H9 (cell line): ENCODE measurements around the gene MGST2. TPM values are rescaled to one million over a fixed set of nuclear protein-coding genes. Genes with fewer than 3 reads are reported as not detected.

Experiments
- DNase-seq: peaks from one replicate; pipeline ENCODE4 v3.0.0-alpha.2; 2017
- H2AFZ ChIP-seq: one replicate; pipeline ENCODE4 v1.6.1; 2013; ENCODE audit warnings: mild to moderate bottlenecking, low read length, control low read depth, moderate library complexity
- H2AK5ac ChIP-seq: 2 replicates; pipeline ENCODE4 v1.6.1; 2013; ENCODE audit warnings: low read length, control low read depth, mixed read lengths; ENCODE audit not compliant: insufficient read length
- H2BK120ac ChIP-seq: one replicate; pipeline ENCODE4 v1.6.1; 2013; ENCODE audit warnings: low read depth, mild to moderate bottlenecking, low read length, control low read depth, inconsistent platforms; ENCODE audit not compliant: poor library complexity, severe bottlenecking
- H2BK12ac ChIP-seq: 2 replicates; pipeline ENCODE4 v1.6.1; 2013; ENCODE audit warnings: low read length, control low read depth, mixed read lengths, low read depth; ENCODE audit not compliant: insufficient read length
- H2BK15ac ChIP-seq: 2 replicates; pipeline ENCODE4 v1.6.1; 2013; ENCODE audit warnings: low read depth, low read length, control low read depth
- H2BK20ac ChIP-seq: one replicate; pipeline ENCODE4 v1.6.1; 2013; ENCODE audit warnings: low read depth, mild to moderate bottlenecking, low read length, control low read depth, inconsistent platforms; ENCODE audit not compliant: poor library complexity, severe bottlenecking
- H2BK5ac ChIP-seq: 2 replicates; pipeline ENCODE4 v1.6.1; 2013; ENCODE audit warnings: low read length, control low read depth, mixed read lengths; ENCODE audit not compliant: insufficient read length
- H3K14ac ChIP-seq: 2 replicates; pipeline ENCODE4 v1.6.1; 2013; ENCODE audit warnings: low read length, control low read depth; ENCODE audit not compliant: insufficient read depth
- H3K18ac ChIP-seq: 2 replicates; pipeline ENCODE4 v1.6.1; 2013; ENCODE audit warnings: low read depth, mild to moderate bottlenecking, mixed read lengths, low read length, control low read depth; ENCODE audit not compliant: insufficient read length
- H3K23ac ChIP-seq: 2 replicates; pipeline ENCODE4 v1.6.1; 2013; ENCODE audit warnings: low read length, control low read depth, mixed read lengths, low read depth; ENCODE audit not compliant: insufficient read length
- H3K23me2 ChIP-seq: 2 replicates; pipeline ENCODE4 v1.6.1; 2013; ENCODE audit warnings: low read depth, mild to moderate bottlenecking, mixed read lengths, low read length, control low read depth; ENCODE audit not compliant: insufficient read length, poor library complexity, severe bottlenecking
- H3K27ac ChIP-seq: 2 replicates; pipeline ENCODE4 v1.5.1; 2013; ENCODE audit warnings: low read length, control low read depth, mixed read lengths, low read depth; ENCODE audit not compliant: insufficient read length
- H3K27me3 ChIP-seq: 2 replicates; pipeline ENCODE4 v1.6.1; 2013; ENCODE audit warnings: low read length, control low read depth, inconsistent platforms; ENCODE audit not compliant: insufficient read depth
- H3K4ac ChIP-seq: 2 replicates; pipeline ENCODE4 v1.6.1; 2013; ENCODE audit warnings: low read depth, mild to moderate bottlenecking, control low read depth, inconsistent platforms, low read length, moderate library complexity
- H3K4me1 ChIP-seq: 2 replicates; pipeline ENCODE4 v1.6.1; 2013; ENCODE audit warnings: low read length, control low read depth, inconsistent platforms; ENCODE audit not compliant: insufficient read depth
- H3K4me2 ChIP-seq: 2 replicates; pipeline ENCODE4 v1.6.1; 2013; ENCODE audit warnings: low read length, control low read depth, mixed read lengths; ENCODE audit not compliant: insufficient read length, insufficient read depth
- H3K56ac ChIP-seq: 2 replicates; pipeline ENCODE4 v1.6.1; 2013; ENCODE audit warnings: low read depth, mild to moderate bottlenecking, mixed read lengths, low read length, control low read depth; ENCODE audit not compliant: insufficient read length
- H3K79me1 ChIP-seq: 2 replicates; pipeline ENCODE4 v1.6.1; 2013; ENCODE audit warnings: low read depth, mild to moderate bottlenecking, moderate library complexity, low read length, control low read depth, inconsistent platforms; ENCODE audit not compliant: insufficient read depth, poor library complexity, severe bottlenecking
- H3K79me2 ChIP-seq: 2 replicates; pipeline ENCODE4 v1.6.1; 2013; ENCODE audit warnings: low read length, control low read depth, inconsistent platforms; ENCODE audit not compliant: insufficient read depth
- H3K9ac ChIP-seq: 2 replicates; pipeline ENCODE4 v1.6.1; 2013; ENCODE audit warnings: low read length, control low read depth, mixed read lengths; ENCODE audit not compliant: insufficient read length; ENCODE audit errors: extremely low read depth
- H3K9me3 ChIP-seq: one replicate; pipeline ENCODE4 v1.6.1; 2013; ENCODE audit warnings: low read depth, low read length, inconsistent platforms; ENCODE audit not compliant: control insufficient read depth
- H3T11ph ChIP-seq: one replicate; pipeline ENCODE4 v1.6.1; 2013; ENCODE audit warnings: mild to moderate bottlenecking, low read length, control low read depth, inconsistent platforms
- H4K20me1 ChIP-seq: one replicate; pipeline ENCODE4 v1.6.1; 2013; ENCODE audit not compliant: control insufficient read depth, insufficient read length, insufficient read depth
- H4K5ac ChIP-seq: 2 replicates; pipeline ENCODE4 v1.6.1; 2013; ENCODE audit warnings: low read depth, mild to moderate bottlenecking, mixed read lengths, low read length, control low read depth; ENCODE audit not compliant: insufficient read length
- H4K8ac ChIP-seq: replicated peaks from 2 replicates; pipeline ENCODE4 v1.6.1; 2013; ENCODE audit warnings: low read length, control low read depth, mixed read lengths, low read depth; ENCODE audit not compliant: insufficient read length
- H4K91ac ChIP-seq: 2 replicates; pipeline ENCODE4 v1.6.1; 2013; ENCODE audit warnings: low read depth, mild to moderate bottlenecking, moderate library complexity, mixed read lengths, low read length, control low read depth; ENCODE audit not compliant: insufficient read length
- H3K27ac Mint-ChIP-seq, 3 experiments: 2 replicates in 2 of 3; 3 replicates in 1 of 3; pipeline ENCODE4 v1.8.0; 2020 to 2021; ENCODE audit warnings: mixed read lengths in 3 of 3, mild to moderate bottlenecking in 1 of 3, moderate library complexity in 1 of 3
- H3K27me3 Mint-ChIP-seq: 2 replicates; pipeline ENCODE4 v1.8.0; 2021; ENCODE audit warnings: low read depth, mild to moderate bottlenecking, moderate library complexity, mixed read lengths
- H3K36me3 Mint-ChIP-seq, 3 experiments: 2 replicates in 2 of 3; 3 replicates in 1 of 3; pipeline ENCODE4 v1.8.0; 2020 to 2021; ENCODE audit warnings: low read depth in 3 of 3, mixed read lengths in 3 of 3; ENCODE audit not compliant: insufficient read depth in 1 of 3
- H3K4me1 Mint-ChIP-seq, 2 experiments: 2 replicates each; pipeline ENCODE4 v1.8.0; 2020; ENCODE audit warnings: mixed read lengths in 2 of 2
- H3K4me3 Mint-ChIP-seq, 2 experiments: 2 replicates in 1 of 2; 3 replicates in 1 of 2; pipeline ENCODE4 v1.8.0; 2020 to 2021; ENCODE audit warnings: mild to moderate bottlenecking in 2 of 2, mixed read lengths in 2 of 2, moderate library complexity in 1 of 2
- H3K9me3 Mint-ChIP-seq, 2 experiments: 2 replicates in 1 of 2; 3 replicates in 1 of 2; pipeline ENCODE4 v1.8.0; 2020; ENCODE audit warnings: mild to moderate bottlenecking in 2 of 2, mixed read lengths in 2 of 2, moderate library complexity in 1 of 2
- WGBS: extraction: QIAGEN DNeasy Blood & Tissue Kit; methylation state at CpG from one replicate; pipeline ENCODE4 v1.1.7; 2013; ENCODE audit warnings: missing lambda C conversion rate, low lambda C conversion rate, mixed read lengths; ENCODE audit not compliant: insufficient read length; ENCODE audit errors: extremely low coverage; 5-methylcytosine and 5-hydroxymethylcytosine counted together
- total RNA-seq: library from RNA; stranded (reverse); gene quantifications from 2 replicates; pipeline ENCODE4 v1.2.1, GENCODE V29; 2021
- TF ChIP-seq, protein P1 (sequence below): fragments of 200-600 bp; sonication (generic); conservative IDR thresholded peaks from 3 replicates; pipeline ENCODE4 v1.8.0; 2021; ENCODE audit warnings: antibody characterized with exemption, mild to moderate bottlenecking

MGST2 gene
- total RNA-seq, 1 experiment from 2014 or later: 6.4 TPM

DNA sequence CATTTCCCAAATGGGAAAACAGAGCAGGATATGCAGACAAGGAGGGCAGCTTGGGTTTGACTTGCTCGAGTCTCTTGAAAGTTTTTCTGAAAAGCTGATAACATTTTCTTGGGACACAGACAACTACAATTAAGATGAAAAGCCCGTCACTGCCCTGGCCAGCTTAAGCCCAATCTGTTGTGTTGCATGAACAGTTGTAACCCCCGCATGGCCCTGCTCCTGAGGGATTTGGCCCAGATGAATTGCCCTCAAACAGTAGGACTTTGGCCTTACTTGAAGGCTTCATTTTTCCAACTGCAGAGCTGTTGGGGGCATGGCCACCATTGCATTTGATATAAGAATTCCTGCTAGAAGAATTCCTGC, 40.5 kb upstream of the MGST2 start:
- H4K5ac ChIP-seq: no peak overlapping the region
- no peak overlapping the region for H2BK20ac ChIP-seq
- H3K23me2 ChIP-seq: no peaks in the 10 kb centered on the region
- H3K9me3 ChIP-seq: no peaks in the 10 kb centered on the region
- H2BK12ac ChIP-seq: no peak overlapping the region
- no CpG with 5 or more reads among the region's 3 CpGs for whole genome bisulfite sequencing
- Mint-ChIP-seq H3K36me3 (no peaks in the 10 kb centered on the region), H3K4me3 (no peak overlapping the region), H3K4me1 (peaks cover 37 to 47% of the 10 kb centered on the region in 2 experiments), H3K27me3 (peaks cover 94% of the 10 kb centered on the region), H3K27ac (no peak overlapping the region), H3K9me3 (peaks cover 0 to 14% of the 10 kb centered on the region in 2 experiments; a peak in 2 of 5 replicates)
- TF ChIP-seq, protein P1, sequence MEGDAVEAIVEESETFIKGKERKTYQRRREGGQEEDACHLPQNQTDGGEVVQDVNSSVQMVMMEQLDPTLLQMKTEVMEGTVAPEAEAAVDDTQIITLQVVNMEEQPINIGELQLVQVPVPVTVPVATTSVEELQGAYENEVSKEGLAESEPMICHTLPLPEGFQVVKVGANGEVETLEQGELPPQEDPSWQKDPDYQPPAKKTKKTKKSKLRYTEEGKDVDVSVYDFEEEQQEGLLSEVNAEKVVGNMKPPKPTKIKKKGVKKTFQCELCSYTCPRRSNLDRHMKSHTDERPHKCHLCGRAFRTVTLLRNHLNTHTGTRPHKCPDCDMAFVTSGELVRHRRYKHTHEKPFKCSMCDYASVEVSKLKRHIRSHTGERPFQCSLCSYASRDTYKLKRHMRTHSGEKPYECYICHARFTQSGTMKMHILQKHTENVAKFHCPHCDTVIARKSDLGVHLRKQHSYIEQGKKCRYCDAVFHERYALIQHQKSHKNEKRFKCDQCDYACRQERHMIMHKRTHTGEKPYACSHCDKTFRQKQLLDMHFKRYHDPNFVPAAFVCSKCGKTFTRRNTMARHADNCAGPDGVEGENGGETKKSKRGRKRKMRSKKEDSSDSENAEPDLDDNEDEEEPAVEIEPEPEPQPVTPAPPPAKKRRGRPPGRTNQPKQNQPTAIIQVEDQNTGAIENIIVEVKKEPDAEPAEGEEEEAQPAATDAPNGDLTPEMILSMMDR: no peak
- no peak overlapping the region for H3K27ac ChIP-seq
- no peak overlapping the region for H4K91ac ChIP-seq
- H3K4ac ChIP-seq: no peak overlapping the region
- no peaks in the 10 kb centered on the region for H3K79me1 ChIP-seq
- no peak overlapping the region for H2BK5ac ChIP-seq
- H2AK5ac ChIP-seq: no peak overlapping the region
- peaks cover 38% of the 10 kb centered on the region for H3K27me3 ChIP-seq
- no peak overlapping the region for H3K56ac ChIP-seq
- no peak overlapping the region for H2BK15ac ChIP-seq
- H2AFZ ChIP-seq: no peak overlapping the region
- no peak overlapping the region for H3T11ph ChIP-seq
- H4K20me1 ChIP-seq: no peaks in the 10 kb centered on the region
- H3K79me2 ChIP-seq: no peaks in the 10 kb centered on the region
- H3K4me2 ChIP-seq: no peak overlapping the region
- DNase-seq: no peak
- peaks cover 6% of the 10 kb centered on the region for H3K4me1 ChIP-seq
- no peak overlapping the region for H2BK120ac ChIP-seq
- H3K18ac ChIP-seq: no peak overlapping the region
- no peak overlapping the region for H3K9ac ChIP-seq
- H3K14ac ChIP-seq: no peak overlapping the region
- H3K23ac ChIP-seq: no peak overlapping the region
- H4K8ac ChIP-seq: no peak overlapping the region
